ENCODE results near the gene SLC39A7. TPM values are rescaled to one million over a fixed set of nuclear protein-coding genes. Genes with fewer than 3 reads are reported as not detected.

SLC39A7 gene
- total RNA-seq, 1 experiment from 2014 or later = 130 TPM

DNA sequence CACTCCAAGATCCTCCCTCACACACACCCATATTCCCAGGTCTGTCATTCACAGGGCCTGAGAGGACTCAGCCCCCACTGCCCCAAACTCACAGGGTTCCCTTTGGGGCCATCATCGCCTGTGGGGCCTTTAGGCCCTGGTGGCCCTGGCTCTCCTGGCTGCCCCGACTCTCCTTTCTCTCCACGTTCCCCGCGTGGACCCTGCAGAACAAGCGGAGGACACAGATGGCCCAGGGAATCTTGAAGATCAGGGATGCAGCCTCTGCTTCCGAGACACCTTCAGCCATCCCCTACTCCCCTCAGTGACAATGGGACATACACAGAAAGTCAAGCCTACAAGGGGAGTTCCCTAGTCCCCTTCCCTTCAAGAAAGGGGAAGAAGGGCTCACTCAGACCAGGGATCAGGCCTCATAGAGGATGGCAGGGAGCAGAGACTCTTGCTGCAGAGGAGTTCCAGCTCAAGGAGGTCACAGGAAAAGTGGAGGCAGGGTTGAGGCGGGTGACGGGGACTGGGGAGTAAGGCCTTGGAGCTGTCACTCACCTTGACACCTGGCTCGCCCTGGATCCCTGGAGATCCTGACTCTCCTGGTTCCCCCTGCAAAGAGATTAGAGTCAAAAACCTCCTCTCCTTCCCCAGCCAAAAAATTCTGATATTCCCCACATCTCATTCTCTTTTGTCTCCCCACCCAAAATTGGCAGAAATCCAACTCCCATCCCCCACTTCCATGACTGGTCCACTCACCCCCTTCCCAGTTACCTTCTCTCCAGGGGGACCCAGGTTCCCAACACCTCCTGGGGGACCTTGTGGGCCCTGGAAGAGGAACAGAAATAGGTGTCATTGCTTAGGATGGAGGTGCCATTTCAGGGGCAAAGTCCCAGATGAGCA lies 31.1 kb upstream of the SLC39A7 start:
- RAD21 ChIA-PET (ENCODE audit: low non-redundant PET in 1 of 2, low total read pairs in 2 of 2, uncharacterized antibody in 2 of 2, unreplicated experiment in 2 of 2) = no interaction called here
- intact Hi-C loops (cut with micrococcal nuclease) = no loop called here
- no peak for ATAC-seq
- H2AFZ ChIP-seq (ENCODE audit: low read depth, low read length, poor library complexity, severe bottlenecking) = no peak overlapping the region
- no peaks in the 10 kb centered on the region for H3K4me1 ChIP-seq (ENCODE audit: control insufficient read depth in 1 of 2, insufficient read depth in 2 of 2, low read length in 2 of 2)
- H3K79me2 ChIP-seq (ENCODE audit: insufficient read depth, low read length) = no peaks in the 10 kb centered on the region
- H3K9me2 ChIP-seq (ENCODE audit: insufficient read depth) = no peaks in the 10 kb centered on the region
- no peak overlapping the region for H3K27ac ChIP-seq (ENCODE audit: low read depth, low read length)
- CTCF ChIA-PET = no interaction called here
- H3K27me3 ChIP-seq (ENCODE audit: insufficient read depth, low read length) = no peaks in the 10 kb centered on the region
- TF ChIP-seq YY1 (IDR thresholded peaks at IDR 0.05; ENCODE audit: extremely low read depth, insufficient replicate concordance, low read depth, low read length) (no peak), REST (IDR thresholded peaks at IDR 0.05; ENCODE audit: low read depth) (no peak), SP1 (IDR thresholded peaks at IDR 0.05; ENCODE audit: low read depth) (no peak), POLR2A (IDR thresholded peaks at IDR 0.05; ENCODE audit: borderline replicate concordance, extremely low read depth, insufficient read depth, insufficient read length) (no peak), ZNF274 (IDR thresholded peaks at IDR 0.05; ENCODE audit: low read depth, low read length) (no peak)
- TF ChIP-seq, protein P1, sequence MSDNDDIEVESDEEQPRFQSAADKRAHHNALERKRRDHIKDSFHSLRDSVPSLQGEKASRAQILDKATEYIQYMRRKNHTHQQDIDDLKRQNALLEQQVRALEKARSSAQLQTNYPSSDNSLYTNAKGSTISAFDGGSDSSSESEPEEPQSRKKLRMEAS (IDR thresholded peaks at IDR 0.05) = no peak
- TF ChIP-seq, protein P2, sequence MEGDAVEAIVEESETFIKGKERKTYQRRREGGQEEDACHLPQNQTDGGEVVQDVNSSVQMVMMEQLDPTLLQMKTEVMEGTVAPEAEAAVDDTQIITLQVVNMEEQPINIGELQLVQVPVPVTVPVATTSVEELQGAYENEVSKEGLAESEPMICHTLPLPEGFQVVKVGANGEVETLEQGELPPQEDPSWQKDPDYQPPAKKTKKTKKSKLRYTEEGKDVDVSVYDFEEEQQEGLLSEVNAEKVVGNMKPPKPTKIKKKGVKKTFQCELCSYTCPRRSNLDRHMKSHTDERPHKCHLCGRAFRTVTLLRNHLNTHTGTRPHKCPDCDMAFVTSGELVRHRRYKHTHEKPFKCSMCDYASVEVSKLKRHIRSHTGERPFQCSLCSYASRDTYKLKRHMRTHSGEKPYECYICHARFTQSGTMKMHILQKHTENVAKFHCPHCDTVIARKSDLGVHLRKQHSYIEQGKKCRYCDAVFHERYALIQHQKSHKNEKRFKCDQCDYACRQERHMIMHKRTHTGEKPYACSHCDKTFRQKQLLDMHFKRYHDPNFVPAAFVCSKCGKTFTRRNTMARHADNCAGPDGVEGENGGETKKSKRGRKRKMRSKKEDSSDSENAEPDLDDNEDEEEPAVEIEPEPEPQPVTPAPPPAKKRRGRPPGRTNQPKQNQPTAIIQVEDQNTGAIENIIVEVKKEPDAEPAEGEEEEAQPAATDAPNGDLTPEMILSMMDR (IDR thresholded peaks at IDR 0.05 in 2 of 3, conservative IDR thresholded peaks at IDR 0.05 in 1 of 3; ENCODE audit: borderline replicate concordance in 1 of 3, insufficient read depth in 1 of 3, low read depth in 2 of 3, low read length in 2 of 3) = no peak
- H3K36me3 ChIP-seq (ENCODE audit: control insufficient read depth in 1 of 2, insufficient read depth in 2 of 2, low read length in 2 of 2) = no peaks in the 10 kb centered on the region
- BruUV-seq (replicated peaks) = no TSS peak
- no peak overlapping the region for H3K9ac ChIP-seq (ENCODE audit: low read length)
- no peaks in the 10 kb centered on the region for H4K20me1 ChIP-seq (ENCODE audit: insufficient read depth)
- H3K4me2 ChIP-seq (ENCODE audit: low read length) = no peak overlapping the region
- POLR2A ChIA-PET = no interaction called here
- no peaks in the 10 kb centered on the region for H3K9me3 ChIP-seq (ENCODE audit: control insufficient read depth in 1 of 2, insufficient read depth in 1 of 2, low read depth in 1 of 2, low read length in 2 of 2)
- DNase-seq (ENCODE audit: low read depth, low spot score) = no peak
- H3K4me3 ChIP-seq (replicated peaks in 1 of 2; ENCODE audit: low read depth in 1 of 2, low read length in 2 of 2) = no peak overlapping the region
